ENCODE measurements around the gene MYO19. TPM values are rescaled to one million over a fixed set of nuclear protein-coding genes. Genes with fewer than 3 reads are reported as not detected.
A peak's percentile ranks its signal among the peaks of the same experiment; 100 is the strongest.

MYO19 gene
- total RNA-seq, 1 experiment from 2014 or later, result 167 TPM

DNA sequence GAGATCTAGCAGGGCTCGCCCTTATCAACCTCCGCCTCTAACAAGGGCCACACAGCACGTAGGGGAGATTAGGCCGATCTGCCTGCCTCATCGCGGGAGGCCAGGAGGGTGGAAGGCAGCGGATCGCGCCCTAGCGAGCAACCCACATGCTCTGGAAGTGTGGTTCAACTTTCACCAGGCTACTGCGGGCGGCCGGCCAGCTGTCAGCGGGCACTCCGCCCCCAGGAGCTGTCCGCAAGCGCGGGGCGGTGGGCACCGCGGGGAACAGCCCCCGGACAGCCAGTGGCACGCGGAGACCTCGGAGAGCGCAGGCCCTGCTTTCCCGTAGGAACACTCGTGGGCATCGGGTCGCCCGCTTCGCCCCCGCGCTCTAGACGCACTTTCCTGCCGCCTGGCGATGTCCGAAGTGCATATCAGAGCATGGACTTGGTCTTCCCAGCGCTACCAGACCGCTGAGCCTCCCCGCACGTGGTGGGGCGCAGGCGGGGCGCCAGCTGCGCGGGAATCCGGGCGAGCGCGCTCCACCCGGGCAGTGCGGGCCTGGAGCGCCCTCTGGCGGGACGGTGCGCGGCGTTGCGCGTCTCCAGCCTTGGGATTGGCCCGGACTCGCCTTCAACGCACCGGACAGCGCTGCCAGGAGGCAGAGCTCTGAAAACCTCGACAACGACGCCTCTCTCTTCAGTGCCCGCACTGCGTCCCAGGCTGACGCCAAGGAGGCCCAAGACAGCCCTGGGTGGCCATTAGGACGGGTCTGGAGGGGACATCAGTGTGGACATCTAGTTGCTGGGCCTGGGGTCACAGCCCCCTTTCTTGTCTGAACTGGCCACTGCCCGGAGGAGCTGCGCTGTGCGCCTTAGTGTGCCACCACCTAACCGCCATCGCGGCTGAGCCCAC, 51.8 kb downstream of the MYO19 start (continued):
- TF ChIP-seq, protein P1, sequence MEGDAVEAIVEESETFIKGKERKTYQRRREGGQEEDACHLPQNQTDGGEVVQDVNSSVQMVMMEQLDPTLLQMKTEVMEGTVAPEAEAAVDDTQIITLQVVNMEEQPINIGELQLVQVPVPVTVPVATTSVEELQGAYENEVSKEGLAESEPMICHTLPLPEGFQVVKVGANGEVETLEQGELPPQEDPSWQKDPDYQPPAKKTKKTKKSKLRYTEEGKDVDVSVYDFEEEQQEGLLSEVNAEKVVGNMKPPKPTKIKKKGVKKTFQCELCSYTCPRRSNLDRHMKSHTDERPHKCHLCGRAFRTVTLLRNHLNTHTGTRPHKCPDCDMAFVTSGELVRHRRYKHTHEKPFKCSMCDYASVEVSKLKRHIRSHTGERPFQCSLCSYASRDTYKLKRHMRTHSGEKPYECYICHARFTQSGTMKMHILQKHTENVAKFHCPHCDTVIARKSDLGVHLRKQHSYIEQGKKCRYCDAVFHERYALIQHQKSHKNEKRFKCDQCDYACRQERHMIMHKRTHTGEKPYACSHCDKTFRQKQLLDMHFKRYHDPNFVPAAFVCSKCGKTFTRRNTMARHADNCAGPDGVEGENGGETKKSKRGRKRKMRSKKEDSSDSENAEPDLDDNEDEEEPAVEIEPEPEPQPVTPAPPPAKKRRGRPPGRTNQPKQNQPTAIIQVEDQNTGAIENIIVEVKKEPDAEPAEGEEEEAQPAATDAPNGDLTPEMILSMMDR (IDR thresholded peaks at IDR 0.05 in 2 of 3, conservative IDR thresholded peaks at IDR 0.05 in 1 of 3; ENCODE audit: borderline replicate concordance in 1 of 3, insufficient read depth in 1 of 3, low read depth in 2 of 3, low read length in 2 of 3), result peak; percentile 90 to 98 (median 96)
- TF ChIP-seq SIN3A (IDR thresholded peaks at IDR 0.05; ENCODE audit: low read depth) (no peak), ZFX (IDR thresholded peaks at IDR 0.05) (no peak; the same call in 1 of the 2 replicates)

DNA sequence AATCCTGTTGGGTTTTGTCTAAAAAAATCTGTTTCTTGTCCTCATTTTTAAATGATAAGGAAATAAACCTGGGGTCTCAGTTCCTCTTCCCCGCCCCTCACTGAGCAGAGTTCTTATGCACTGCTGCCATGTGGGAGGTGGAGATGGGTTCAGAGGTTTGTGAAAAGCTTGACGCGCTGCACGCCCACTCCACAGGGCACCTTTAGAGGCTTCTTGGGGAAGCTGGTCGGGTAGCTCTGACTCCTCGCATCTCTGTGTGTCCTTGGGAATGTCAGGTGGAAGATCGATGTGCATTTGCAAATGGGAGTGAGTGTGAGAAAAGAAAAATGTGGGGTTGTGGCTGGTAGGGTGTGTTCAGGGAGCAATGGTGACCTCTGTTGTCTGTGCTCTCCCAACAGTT, 52.8 kb downstream of the MYO19 start:
- ChIA-PET POLR2A (no interaction called here), CTCF (interaction anchor here (1.7 to 1.8 kb wide), 3 partner anchors 299 to 506 kb away, joined by 6 to 8 read pairs (median 7); no protein-coding TSS in a partner anchor)
- intact Hi-C loops (cut with micrococcal nuclease), result loop anchor here (5.0 kb wide), 1 partner anchor 515 kb away; no protein-coding TSS in a partner anchor

More for the DNA sequence above, 52.8 kb downstream of the MYO19 start:
- H3K79me2 ChIP-seq (ENCODE audit: insufficient read depth, low read length), result peaks cover 3% of the 10 kb centered on the region; the same call in 1 of the 2 replicates
- H4K20me1 ChIP-seq (ENCODE audit: insufficient read depth), result no peaks in the 10 kb centered on the region
- no peak overlapping the region for H3K4me3 ChIP-seq (replicated peaks in 1 of 2; ENCODE audit: low read depth in 1 of 2, low read length in 2 of 2)
- DNase-seq (ENCODE audit: low read depth, low spot score), result no peak
- H3K9ac ChIP-seq (ENCODE audit: low read length), result no peak overlapping the region
- H3K27ac ChIP-seq (ENCODE audit: low read depth, low read length), result no peak overlapping the region
- RAD21 ChIA-PET (ENCODE audit: low non-redundant PET in 1 of 2, low total read pairs in 2 of 2, uncharacterized antibody in 2 of 2, unreplicated experiment in 2 of 2), result no interaction called here
- no peak for TF ChIP-seq FOSL1 (IDR thresholded peaks at IDR 0.05; ENCODE audit: low read depth)
- TF ChIP-seq SRF (IDR thresholded peaks at IDR 0.05; ENCODE audit: low read depth), result no peak
- TF ChIP-seq CEBPB (IDR thresholded peaks at IDR 0.05; ENCODE audit: low read depth), result no peak
- no peak for TF ChIP-seq POLR2AphosphoS5 (IDR thresholded peaks at IDR 0.05; ENCODE audit: low read depth, low read length)
- no peak for TF ChIP-seq TCF7L2 (IDR thresholded peaks at IDR 0.05; ENCODE audit: borderline replicate concordance, extremely low read depth, insufficient read depth, insufficient read length)
- TF ChIP-seq ZFX (IDR thresholded peaks at IDR 0.05), result no peak
- H3K27me3 ChIP-seq (ENCODE audit: insufficient read depth, low read length), result peaks cover 5% of the 10 kb centered on the region; the same call in 1 of the 2 replicates
- peaks cover 4 to 15% of the 10 kb centered on the region in 2 experiments; a peak in 3 of 4 replicates for H3K4me1 ChIP-seq (ENCODE audit: control insufficient read depth in 1 of 2, insufficient read depth in 2 of 2, low read length in 2 of 2)
- H3K4me2 ChIP-seq (ENCODE audit: low read length), result no peak overlapping the region
- no TSS peak for BruUV-seq (replicated peaks)
- no peak for ATAC-seq
- no peaks in the 10 kb centered on the region for H3K36me3 ChIP-seq (ENCODE audit: control insufficient read depth in 1 of 2, insufficient read depth in 2 of 2, low read length in 2 of 2)
- no peaks in the 10 kb centered on the region for H3K9me2 ChIP-seq (ENCODE audit: insufficient read depth)
- H3K9me3 ChIP-seq (ENCODE audit: control insufficient read depth in 1 of 2, insufficient read depth in 1 of 2, low read depth in 1 of 2, low read length in 2 of 2), result no peaks in the 10 kb centered on the region
- no peak overlapping the region for H2AFZ ChIP-seq (ENCODE audit: low read depth, low read length, poor library complexity, severe bottlenecking)

All from HCT116 (cell line).